Measurements from ENCODE around the gene ILF2. TPM values are rescaled to one million over a fixed set of nuclear protein-coding genes. Genes with fewer than 3 reads are reported as not detected.
A peak's percentile ranks its signal among the peaks of the same experiment; 100 is the strongest.

The ILF2 gene
- polyA plus RNA-seq, 2 of the 4 experiments (the other 2 are of a cell fraction), result 249 to 285 TPM

DNA sequence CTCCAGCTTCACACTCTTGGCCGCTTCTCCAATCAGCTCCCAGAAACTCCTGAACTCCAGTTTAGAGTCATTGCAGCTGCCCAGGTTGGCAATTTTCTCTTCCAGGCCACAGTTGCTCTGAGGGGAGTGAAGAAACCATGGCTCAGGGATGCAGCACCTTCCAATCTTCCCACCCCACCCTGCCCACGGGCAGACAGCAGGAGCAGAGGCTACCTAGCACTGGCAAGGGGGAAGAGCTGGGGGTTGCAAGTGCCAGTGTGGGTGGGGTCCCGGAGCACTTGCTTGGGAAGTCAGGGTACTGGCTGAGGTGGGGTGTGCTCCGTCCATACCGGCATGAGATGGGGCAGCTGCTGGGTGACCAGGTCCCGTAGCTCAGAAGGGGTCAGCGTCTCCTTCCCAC, 55.9 kb downstream of the ILF2 start:
- TF ChIP-seq, protein P1, sequence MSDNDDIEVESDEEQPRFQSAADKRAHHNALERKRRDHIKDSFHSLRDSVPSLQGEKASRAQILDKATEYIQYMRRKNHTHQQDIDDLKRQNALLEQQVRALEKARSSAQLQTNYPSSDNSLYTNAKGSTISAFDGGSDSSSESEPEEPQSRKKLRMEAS (IDR thresholded peaks at IDR 0.05), result no peak
- TF ChIP-seq RFX5 (IDR thresholded peaks at IDR 0.05), result no peak
- TF ChIP-seq JUNB (IDR thresholded peaks at IDR 0.05), result no peak
- no peak for TF ChIP-seq NFE2L2 (conservative IDR thresholded peaks at IDR 0.05; ENCODE audit: low read length)
- TF ChIP-seq ESRRA (IDR thresholded peaks at IDR 0.05; ENCODE audit: borderline replicate concordance, low read length), result no peak
- TF ChIP-seq, protein P2, sequence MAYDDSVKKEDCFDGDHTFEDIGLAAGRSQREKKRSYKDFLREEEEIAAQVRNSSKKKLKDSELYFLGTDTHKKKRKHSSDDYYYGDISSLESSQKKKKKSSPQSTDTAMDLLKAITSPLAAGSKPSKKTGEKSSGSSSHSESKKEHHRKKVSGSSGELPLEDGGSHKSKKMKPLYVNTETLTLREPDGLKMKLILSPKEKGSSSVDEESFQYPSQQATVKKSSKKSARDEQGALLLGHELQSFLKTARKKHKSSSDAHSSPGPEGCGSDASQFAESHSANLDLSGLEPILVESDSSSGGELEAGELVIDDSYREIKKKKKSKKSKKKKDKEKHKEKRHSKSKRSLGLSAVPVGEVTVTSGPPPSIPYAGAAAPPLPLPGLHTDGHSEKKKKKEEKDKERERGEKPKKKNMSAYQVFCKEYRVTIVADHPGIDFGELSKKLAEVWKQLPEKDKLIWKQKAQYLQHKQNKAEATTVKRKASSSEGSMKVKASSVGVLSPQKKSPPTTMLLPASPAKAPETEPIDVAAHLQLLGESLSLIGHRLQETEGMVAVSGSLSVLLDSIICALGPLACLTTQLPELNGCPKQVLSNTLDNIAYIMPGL (CRISPR knock-in tag; IDR thresholded peaks at IDR 0.05; ENCODE audit: borderline replicate concordance), result no peak
- TF ChIP-seq ZNF302 (CRISPR knock-in tag; IDR thresholded peaks at IDR 0.05), result no peak
- no peak for TF ChIP-seq KDM5A (IDR thresholded peaks at IDR 0.05)
- TF ChIP-seq HOXB5 (CRISPR knock-in tag; IDR thresholded peaks at IDR 0.05), result no peak
- no peak for TF ChIP-seq FOXS1 (CRISPR knock-in tag; IDR thresholded peaks at IDR 0.05)
- FAIRE-seq, result no peak
- no peak for DNase-seq (ENCODE audit: low read depth in 1 of 2, low spot score in 1 of 2)
- POLR2A ChIA-PET, result interaction anchor here (1.7 to 4.7 kb wide), 2 partner anchors 12 to 20 kb away, joined by 11 to 49 read pairs; partner anchors contain the start of genes CHTOP and S100A13
- Histone ChIP-seq H3K4me3 (no peak overlapping the region), H3K4me1 (peaks cover 43% of the 10 kb centered on the region), H3K4me2 (no peak overlapping the region), H3K27ac (peak overlapping the region in 1 of 2 experiments; percentile 91; a peak in 2 of 6 replicates), H3K9me3 (no peaks in the 10 kb centered on the region)
- WGBS (ENCODE audit: missing lambda C conversion rate), result 100% methylated on average over 5 of the region's 7 CpGs
- no peak for ATAC-seq
- CTCF ChIA-PET, result interaction anchor here (0.8 to 18.3 kb wide), 12 partner anchors 9 to 332 kb away, joined by 3 to 253 read pairs (median 8); partner anchors contain the start of genes CHTOP, DENND4B, S100A1 and S100A13

DNA sequence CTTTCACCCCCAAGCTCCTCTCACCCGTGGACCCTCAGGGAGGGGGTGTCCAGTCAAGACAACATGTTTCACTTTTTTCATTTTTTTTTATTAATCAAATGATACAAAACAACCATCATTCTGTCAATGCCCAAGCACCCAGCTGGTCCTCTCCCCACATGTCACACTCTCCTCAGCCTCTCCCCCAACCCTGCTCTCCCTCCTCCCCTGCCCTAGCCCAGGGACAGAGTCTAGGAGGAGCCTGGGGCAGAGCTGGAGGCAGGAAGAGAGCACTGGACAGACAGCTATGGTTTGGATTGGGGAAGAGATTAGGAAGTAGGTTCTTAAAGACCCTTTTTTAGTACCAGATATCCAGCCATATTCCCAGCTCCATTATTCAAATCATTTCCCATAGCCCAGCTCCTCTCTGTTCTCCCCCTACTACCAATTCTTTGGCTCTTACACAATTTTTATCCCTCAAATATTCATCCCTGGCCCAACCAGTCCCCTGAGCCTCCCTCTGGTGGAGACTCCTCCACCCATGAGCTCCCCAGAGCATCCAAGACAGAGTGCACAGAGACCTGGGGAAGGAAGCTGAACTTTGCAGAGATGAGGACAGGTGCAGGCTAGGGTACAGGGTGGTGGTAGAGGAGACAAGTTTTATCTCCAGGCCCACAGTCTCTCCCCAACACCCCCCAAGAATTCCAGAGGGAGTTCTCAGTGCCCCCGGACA, 56.4 kb downstream of the ILF2 start:
- ChIA-PET CTCF (interaction anchor here (0.6 to 18.3 kb wide), 13 partner anchors 10 to 333 kb away, joined by 3 to 253 read pairs (median 7); partner anchors contain the start of genes CHTOP, DENND4B, S100A1 and S100A13), POLR2A (interaction anchor here (1.7 to 4.7 kb wide), 2 partner anchors 13 to 20 kb away, joined by 11 to 49 read pairs; partner anchors contain the start of genes CHTOP and S100A13)
- Histone ChIP-seq H3K27ac (peak overlapping the region; percentile 91 to 96; a peak in 4 of 6 replicates), H3K9me3 (no peaks in the 10 kb centered on the region), H3K4me3 (no peak overlapping the region), H3K4me2 (peak overlapping the region; percentile 96; the same call in 1 of the 3 replicates), H3K4me1 (peaks cover 49% of the 10 kb centered on the region)
- DNase-seq (ENCODE audit: low read depth in 1 of 2, low spot score in 1 of 2) (no peak), ATAC-seq (no peak), FAIRE-seq (no peak)
- 92% methylated on average over 2 of the region's 2 CpGs for WGBS (ENCODE audit: missing lambda C conversion rate)
- TF ChIP-seq POLR2A (IDR thresholded peaks at IDR 0.05; ENCODE audit: low read length), result no peak
- TF ChIP-seq GATA3 (IDR thresholded peaks at IDR 0.05; ENCODE audit: borderline replicate concordance), result no peak
- no peak for TF ChIP-seq POLR2AphosphoS2 (conservative IDR thresholded peaks at IDR 0.05; ENCODE audit: low read length)
- TF ChIP-seq FOXS1 (CRISPR knock-in tag; IDR thresholded peaks at IDR 0.05), result no peak
- no peak for TF ChIP-seq ZSCAN20 (CRISPR knock-in tag; IDR thresholded peaks at IDR 0.05)
- TF ChIP-seq BHLHE40 (IDR thresholded peaks at IDR 0.05; ENCODE audit: low read depth, low read length), result no peak
- TF ChIP-seq MAZ (IDR thresholded peaks at IDR 0.05; ENCODE audit: borderline replicate concordance, low read depth, low read length), result no peak
- TF ChIP-seq, protein P3, sequence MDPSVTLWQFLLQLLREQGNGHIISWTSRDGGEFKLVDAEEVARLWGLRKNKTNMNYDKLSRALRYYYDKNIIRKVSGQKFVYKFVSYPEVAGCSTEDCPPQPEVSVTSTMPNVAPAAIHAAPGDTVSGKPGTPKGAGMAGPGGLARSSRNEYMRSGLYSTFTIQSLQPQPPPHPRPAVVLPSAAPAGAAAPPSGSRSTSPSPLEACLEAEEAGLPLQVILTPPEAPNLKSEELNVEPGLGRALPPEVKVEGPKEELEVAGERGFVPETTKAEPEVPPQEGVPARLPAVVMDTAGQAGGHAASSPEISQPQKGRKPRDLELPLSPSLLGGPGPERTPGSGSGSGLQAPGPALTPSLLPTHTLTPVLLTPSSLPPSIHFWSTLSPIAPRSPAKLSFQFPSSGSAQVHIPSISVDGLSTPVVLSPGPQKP (IDR thresholded peaks at IDR 0.05; ENCODE audit: low read depth, low read length), result no peak
- TF ChIP-seq HOXB5 (CRISPR knock-in tag; IDR thresholded peaks at IDR 0.05), result no peak
- TF ChIP-seq SREBF2 (IDR thresholded peaks at IDR 0.05), result no peak
- TF ChIP-seq KDM5A (IDR thresholded peaks at IDR 0.05), result no peak
- TF ChIP-seq CBX8 (IDR thresholded peaks at IDR 0.05), result no peak
- TF ChIP-seq CHD4 (IDR thresholded peaks at IDR 0.05; ENCODE audit: borderline replicate concordance), result no peak
- TF ChIP-seq RFX5 (IDR thresholded peaks at IDR 0.05), result no peak
- no peak for TF ChIP-seq EHF (CRISPR knock-in tag; IDR thresholded peaks at IDR 0.05)
- TF ChIP-seq ESRRA (IDR thresholded peaks at IDR 0.05; ENCODE audit: borderline replicate concordance, low read length), result no peak
- no peak for TF ChIP-seq ZFP36 (IDR thresholded peaks at IDR 0.05; ENCODE audit: borderline replicate concordance, partially characterized antibody)
